OCI-LY1 (cell line): ENCODE measurements around the gene NUP188.
A peak's percentile ranks its signal among the peaks of the same experiment; 100 is the strongest.

ENCODE experiments used
- H2AFZ ChIP-seq: fragments of 200-600 bp; sonication (generic), shearing (Covaris generic); 2 replicates; pipeline ENCODE4 v1.6.0; 2014; ENCODE audit warnings: antibody characterized with exemption, mild to moderate bottlenecking, low read length
- H3F3A ChIP-seq: fragments of 200-600 bp; sonication (generic), shearing (Covaris generic); 2 replicates; pipeline ENCODE4 v1.6.0; 2014; ENCODE audit warnings: mild to moderate bottlenecking, antibody characterized with exemption, low read length, moderate library complexity; ENCODE audit not compliant: insufficient read depth
- H3K27ac ChIP-seq: fragments of 200-600 bp; sonication (generic); 2 replicates; pipeline ENCODE4 v1.5.1; 2014; ENCODE audit warnings: low read length, mixed run types, mild to moderate bottlenecking, low read depth; ENCODE audit not compliant: poor library complexity, severe bottlenecking
- H3K27me3 ChIP-seq: fragments of 200-600 bp; sonication (generic); 2 replicates; pipeline ENCODE4 v1.6.0; 2014; ENCODE audit warnings: antibody characterized with exemption, mild to moderate bottlenecking, low read length, moderate library complexity; ENCODE audit not compliant: insufficient read depth
- H3K36me3 ChIP-seq: fragments of 200-600 bp; sonication (generic); 2 replicates; pipeline ENCODE4 v1.6.1; 2014; ENCODE audit warnings: mild to moderate bottlenecking, antibody characterized with exemption, low read length, moderate library complexity, mixed read lengths; ENCODE audit not compliant: insufficient read depth
- H3K4me1 ChIP-seq: fragments of 200-600 bp; sonication (generic); 2 replicates; pipeline ENCODE4 v1.5.1; 2014; ENCODE audit warnings: mild to moderate bottlenecking, low read length, moderate library complexity; ENCODE audit not compliant: insufficient read depth, severe bottlenecking
- H3K4me2 ChIP-seq: fragments of 200-600 bp; sonication (generic), shearing (Covaris generic); 2 replicates; pipeline ENCODE4 v1.6.1; 2014; ENCODE audit warnings: low read length
- H3K4me3 ChIP-seq: fragments of 200-600 bp; sonication (generic); 2 replicates; pipeline ENCODE4 v1.5.1; 2014; ENCODE audit warnings: low read length, low read depth, mild to moderate bottlenecking, mixed read lengths; ENCODE audit not compliant: poor library complexity, severe bottlenecking
- H3K79me2 ChIP-seq: fragments of 200-600 bp; shearing (Covaris generic); 2 replicates; pipeline ENCODE4 v1.6.1; 2016; ENCODE audit warnings: mixed run types, low read length, mixed read lengths; ENCODE audit not compliant: insufficient read depth
- H3K9ac ChIP-seq: fragments of 200-600 bp; sonication (generic), shearing (Covaris generic); 2 replicates; pipeline ENCODE4 v1.6.1; 2014; ENCODE audit warnings: mild to moderate bottlenecking, low read length, mixed read lengths
- H3K9me2 ChIP-seq: fragments of 200-600 bp; sonication (generic), shearing (Covaris generic); 2 replicates; pipeline ENCODE4 v1.6.1; 2014; ENCODE audit warnings: low read depth, mild to moderate bottlenecking, low read length, mixed read lengths
- H3K9me3 ChIP-seq: fragments of 200-600 bp; shearing (Covaris generic); 2 replicates; pipeline ENCODE4 v1.6.1; 2014; ENCODE audit warnings: low read length, mixed read lengths
- H4K20me1 ChIP-seq: fragments of 200-600 bp; sonication (generic), shearing (Covaris generic); 2 replicates; pipeline ENCODE4 v1.6.0; 2016; ENCODE audit warnings: mild to moderate bottlenecking, low read length; ENCODE audit not compliant: insufficient read depth
- CTCF ChIP-seq: fragments of 200-600 bp; sonication (generic), shearing (Covaris generic); IDR thresholded peaks from 2 replicates; pipeline ENCODE4 v1.5.1; 2017; ENCODE audit warnings: mild to moderate bottlenecking, antibody characterized with exemption, low read length, moderate library complexity, mixed read lengths
- EZH2 ChIP-seq: fragments of 200-600 bp; sonication (generic), shearing (Covaris generic); IDR thresholded peaks from 2 replicates; pipeline ENCODE4 v1.8.0; 2017; ENCODE audit warnings: borderline replicate concordance, mixed run types, mild to moderate bottlenecking, antibody characterized with exemption, low read length, moderate library complexity, mixed read lengths

Gene NUP188

GRCh38 chr9:129036241-129036922 is 88.9 kb downstream of the NUP188 start, which contains the start of gene MIGA2:
Gene MIGA2, plus strand, starts transcription at chr9:129036626. Its CDS starts 3,969 bp downstream, at chr9:129040595.
- peak within 1 kb of the TSS; percentile 17 for H3K27ac ChIP-seq
- no peaks in the 10 kb centered on the region for H3K9me3 ChIP-seq
- peaks cover 12% of the 10 kb centered on the region for H3K79me2 ChIP-seq
- peak within 1 kb of the TSS; percentile 97; the same call in 1 of the 2 replicates for H2AFZ ChIP-seq
- peak within 1 kb of the TSS; percentile 98 for H3K4me2 ChIP-seq
- H3K27me3 ChIP-seq = no peaks in the 10 kb centered on the region
- H3K4me1 ChIP-seq = peaks cover 19% of the 10 kb centered on the region
- TF ChIP-seq EZH2 (no peak), CTCF (no peak)
- H4K20me1 ChIP-seq = no peaks in the 10 kb centered on the region
- H3K9ac ChIP-seq = peak within 1 kb of the TSS; percentile 89
- peak within 1 kb of the TSS; percentile 93 for H3K4me3 ChIP-seq
- H3K9me2 ChIP-seq = no peaks in the 10 kb centered on the region
- peaks cover 9% of the 10 kb centered on the region for H3K36me3 ChIP-seq
- no peaks in the 10 kb centered on the region for H3F3A ChIP-seq

- Histone ChIP-seq H3K36me3 (peaks cover 17% of the 10 kb centered on the region), H3K4me1 (peaks cover 19% of the 10 kb centered on the region), H3F3A (no peaks in the 10 kb centered on the region), H3K9me3 (no peaks in the 10 kb centered on the region), H3K9ac (peak overlapping the region; percentile 89), H3K79me2 (peaks cover 12% of the 10 kb centered on the region), H3K27me3 (no peaks in the 10 kb centered on the region), H4K20me1 (no peaks in the 10 kb centered on the region), H3K27ac (no peak overlapping the region), H3K4me2 (peak overlapping the region; percentile 98), H3K9me2 (no peaks in the 10 kb centered on the region), H3K4me3 (peak overlapping the region; percentile 93), H2AFZ (no peak overlapping the region)
- no peak for TF ChIP-seq CTCF
- TF ChIP-seq EZH2 = no peak
These were observed 89.6 kb downstream of the NUP188 start for GRCh38 chr9:129036923-129037766.

- no peak overlapping the region for H3K27ac ChIP-seq
- H4K20me1 ChIP-seq = no peaks in the 10 kb centered on the region
- peak overlapping the region; percentile 98 for H3K4me2 ChIP-seq
- no peaks in the 10 kb centered on the region for H3F3A ChIP-seq
- H2AFZ ChIP-seq = no peak overlapping the region
- H3K27me3 ChIP-seq = no peaks in the 10 kb centered on the region
- peaks cover 23% of the 10 kb centered on the region for H3K36me3 ChIP-seq
- H3K4me3 ChIP-seq = peak overlapping the region; percentile 93
- no peaks in the 10 kb centered on the region for H3K9me2 ChIP-seq
- peaks cover 12% of the 10 kb centered on the region for H3K79me2 ChIP-seq
- H3K9ac ChIP-seq = peak overlapping the region; percentile 89; the same call in 1 of the 2 replicates
- H3K9me3 ChIP-seq = no peaks in the 10 kb centered on the region
- TF ChIP-seq CTCF = no peak
- no peak for TF ChIP-seq EZH2
- H3K4me1 ChIP-seq = peaks cover 19% of the 10 kb centered on the region
These were observed 90.2 kb downstream of the NUP188 start for GRCh38 chr9:129037767-129038098.
